Globus pallidus (tissue), 1 donor: ENCODE measurements around the gene COL16A1.
A peak's percentile ranks its signal among the peaks of the same experiment; 100 is the strongest.

Experiments used
- DNase-seq: peaks from one replicate; pipeline ENCODE4 v3.0.0-alpha.2; 2015; ENCODE audit warnings: low spot score

Gene COL16A1

DNA sequence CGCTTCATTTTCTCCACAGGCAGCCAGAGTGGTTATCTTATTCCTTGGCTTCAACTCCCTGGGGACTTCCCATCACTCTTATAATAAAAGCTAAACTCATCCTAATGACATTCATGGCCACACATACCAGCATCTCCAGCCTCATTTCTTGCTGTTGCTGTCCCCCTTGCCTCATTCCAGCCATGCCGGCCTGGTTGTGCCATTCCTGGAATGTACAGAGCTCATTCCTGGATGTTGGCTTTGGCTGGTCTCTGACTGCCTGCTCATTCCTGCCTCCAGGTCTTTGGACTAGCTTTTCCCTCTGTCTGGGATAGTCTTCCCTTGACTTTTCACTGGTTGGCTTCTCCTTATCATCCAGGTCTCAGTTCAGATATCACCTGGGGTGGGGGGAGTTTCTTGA is 56.7 kb downstream of the COL16A1 start:
- no peak for DNase-seq

GRCh38 chr1:31646259-31646960 is 57.4 kb downstream of the COL16A1 start:
- DNase-seq: no peak

- peak; percentile 29 for DNase-seq
Measured at GRCh38 chr1:31645274-31645568, 58.6 kb downstream of the COL16A1 start.

DNA sequence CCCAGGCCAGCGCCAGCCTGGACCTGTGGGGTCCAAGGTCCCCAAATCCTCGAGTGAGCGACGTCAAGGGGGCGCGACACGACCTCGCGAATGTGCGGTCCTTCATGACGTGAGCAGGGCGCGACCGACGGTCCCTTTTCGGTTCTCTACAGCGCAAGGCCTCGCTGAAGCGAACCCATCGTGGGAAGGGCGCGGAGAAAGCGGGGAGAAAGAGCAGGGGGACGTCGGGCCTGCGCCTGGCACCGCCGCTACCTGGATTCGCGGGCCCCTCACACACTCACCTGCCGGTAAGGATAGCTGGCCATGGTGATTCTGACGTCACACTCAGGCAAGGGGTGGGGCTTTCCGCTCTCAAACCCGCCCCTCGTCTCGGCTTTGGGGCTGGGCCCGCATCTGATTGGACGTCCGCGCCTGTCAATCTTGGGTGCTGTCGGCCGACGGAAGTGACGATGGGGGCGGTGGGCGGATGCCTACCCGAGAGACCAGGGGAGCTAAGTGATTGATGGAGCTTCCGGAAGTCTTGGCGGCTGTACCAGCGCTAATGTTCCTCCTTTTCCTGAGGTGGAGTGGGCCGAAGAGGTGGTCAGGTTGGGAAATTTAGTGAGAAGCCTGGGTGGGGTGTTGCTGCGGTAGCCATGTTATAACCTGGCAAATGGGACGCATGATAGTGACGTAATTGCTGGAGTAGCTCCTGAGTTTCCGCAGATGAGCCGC is 59.1 kb downstream of the COL16A1 start, which contains the start of gene PEF1:
Gene PEF1 (minus strand): TSS at position 317 of the 714 bp plus-strand sequence. CDS start 12 bp downstream, at position 305.
- DNase-seq: peak; percentile 99

GRCh38 chr1:31643976-31644559 is 59.7 kb downstream of the COL16A1 start:
- DNase-seq: no peak

GRCh38 chr1:31642897-31643296 is 60.9 kb downstream of the COL16A1 start:
- DNase-seq: no peak

DNA sequence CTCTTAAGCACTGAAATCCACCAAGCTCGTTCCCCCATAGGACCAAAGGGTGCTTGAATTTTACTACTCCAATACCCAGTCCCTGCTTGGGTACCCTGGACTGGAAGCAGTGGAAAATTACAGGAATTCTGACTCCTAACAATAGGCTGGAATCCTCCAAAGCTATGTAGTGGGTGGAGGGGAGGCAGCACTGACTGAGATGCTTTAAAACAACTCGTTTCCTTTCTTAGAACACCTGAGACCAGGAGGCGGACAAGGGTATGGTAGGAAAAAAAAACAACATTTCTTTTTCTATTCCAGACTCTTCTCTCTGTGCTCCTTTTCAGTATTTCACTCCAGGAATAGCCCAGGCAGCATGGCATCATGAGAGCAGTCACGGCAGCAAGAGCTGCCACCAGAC is 61.5 kb downstream of the COL16A1 start:
- DNase-seq: no peak

DNA sequence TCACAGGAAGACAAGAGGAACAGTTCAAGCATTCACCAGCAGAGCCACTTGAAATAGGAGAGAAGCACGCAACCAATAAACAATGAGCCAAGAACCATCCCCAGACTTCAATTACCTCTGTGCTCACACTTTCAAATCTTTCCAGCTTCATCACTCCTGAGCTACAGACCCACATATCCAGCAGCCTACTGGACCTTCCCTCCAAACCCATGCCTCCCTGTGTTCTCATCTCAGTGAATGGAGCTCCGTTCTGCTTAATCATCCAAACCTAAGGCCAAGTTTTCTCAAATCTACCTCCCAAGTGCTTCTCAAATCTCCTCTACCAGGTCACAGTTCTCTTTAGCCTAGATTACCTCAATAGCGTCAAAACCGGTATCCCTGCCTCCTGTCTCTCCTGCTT is 62.9 kb downstream of the COL16A1 start:
- DNase-seq: no peak

- DNase-seq: no peak
Measured at GRCh38 chr1:31640179-31640578, 63.6 kb downstream of the COL16A1 start.

DNA sequence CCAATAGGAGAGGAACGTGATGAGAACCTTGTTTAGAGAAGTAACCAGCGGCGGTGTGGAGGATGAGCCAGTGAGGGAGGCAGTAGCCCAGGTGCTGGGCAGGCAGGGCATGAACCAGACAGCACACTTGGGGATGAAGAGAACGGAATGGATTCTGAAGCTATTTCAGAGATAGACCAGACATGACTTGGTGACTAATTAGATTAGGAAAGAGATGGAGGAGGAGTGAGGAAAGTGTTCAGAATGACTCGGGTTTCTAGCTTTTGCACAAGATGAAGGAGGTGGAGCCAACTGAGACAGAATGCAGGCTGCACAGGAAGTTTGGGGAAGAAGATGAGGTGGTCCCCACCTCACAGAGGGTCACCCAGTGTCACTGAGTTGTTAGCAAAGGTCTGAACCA is 64.3 kb downstream of the COL16A1 start:
- DNase-seq: no peak

GRCh38 chr1:31637915-31638673 is 65.7 kb downstream of the COL16A1 start:
- no peak for DNase-seq

GRCh38 chr1:31633117-31633516 is 70.7 kb downstream of the COL16A1 start:
- DNase-seq: no peak

DNA sequence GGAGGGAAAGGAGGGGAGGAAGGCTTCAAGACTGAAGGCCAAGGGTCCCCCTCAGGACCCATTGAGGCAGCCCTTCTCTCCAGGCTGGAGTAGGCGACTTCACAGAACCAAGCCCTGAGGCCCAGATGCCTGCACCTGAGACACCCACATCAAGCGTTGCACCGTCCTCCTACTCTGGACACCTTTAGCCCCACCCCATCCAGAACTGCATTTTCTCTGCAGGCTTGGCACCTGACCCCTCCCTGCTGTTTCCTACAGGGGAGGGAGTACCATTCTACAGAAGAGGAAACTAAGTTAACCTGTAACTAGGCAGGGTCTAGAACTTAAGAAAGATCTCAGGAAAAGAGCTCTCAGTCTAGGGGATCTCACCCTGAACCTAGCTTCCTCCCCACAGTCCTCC is 71.2 kb downstream of the COL16A1 start:
- DNase-seq: no peak

- DNase-seq: no peak
Measured at GRCh38 chr1:31628931-31629556, 74.8 kb downstream of the COL16A1 start.

GRCh38 chr1:31627930-31628559 is 75.8 kb downstream of the COL16A1 start:
- DNase-seq: no peak

GRCh38 chr1:31627301-31627929 is 76.4 kb downstream of the COL16A1 start:
- peak; percentile 45 for DNase-seq

DNA sequence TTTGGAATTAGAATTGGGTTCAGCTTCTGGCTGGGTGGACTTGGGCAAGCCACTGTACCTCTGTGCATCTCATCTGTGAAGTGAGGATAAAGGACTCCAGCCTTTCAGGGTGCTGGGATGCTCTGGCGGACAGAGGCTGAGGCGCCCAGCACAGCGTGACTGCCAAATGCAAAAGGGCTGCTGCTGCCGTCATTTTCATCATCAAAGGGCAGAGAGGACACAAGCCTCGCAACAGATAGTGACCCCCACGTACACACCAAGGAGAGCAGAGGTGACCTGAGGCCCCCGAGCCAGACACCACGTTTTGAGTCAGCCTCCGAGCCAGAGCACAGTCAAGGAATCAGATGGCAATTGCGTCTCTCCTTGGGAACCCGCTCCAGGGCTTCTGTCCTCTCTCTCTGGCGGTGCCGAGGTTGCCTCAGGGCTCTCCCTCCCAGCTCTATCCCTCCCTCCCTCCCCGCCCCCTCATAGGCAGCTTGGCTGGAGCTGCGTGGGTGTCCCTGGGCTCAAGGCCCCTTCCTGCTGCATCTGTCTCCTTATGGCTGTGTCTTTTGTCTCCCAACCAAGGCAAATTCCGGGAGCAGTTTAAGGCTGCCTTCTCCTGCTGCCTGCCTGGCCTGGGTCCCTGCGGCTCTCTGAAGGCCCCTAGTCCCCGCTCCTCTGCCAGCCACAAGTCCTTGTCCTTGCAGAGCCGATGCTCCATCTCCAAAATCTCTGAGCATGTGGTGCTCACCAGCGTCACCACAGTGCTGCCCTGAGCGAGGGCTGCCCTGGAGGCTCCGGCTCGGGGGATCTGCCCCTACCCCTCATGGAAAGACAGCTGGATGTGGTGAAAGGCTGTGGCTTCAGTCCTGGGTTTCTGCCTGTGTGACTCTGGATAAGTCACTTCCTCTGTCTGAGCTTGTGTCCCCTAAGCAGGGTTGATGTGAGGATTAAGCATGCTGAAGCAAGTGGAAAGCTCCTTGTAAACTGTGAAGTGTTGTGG is 77.3 kb downstream of the COL16A1 start:
- no peak for DNase-seq

DNA sequence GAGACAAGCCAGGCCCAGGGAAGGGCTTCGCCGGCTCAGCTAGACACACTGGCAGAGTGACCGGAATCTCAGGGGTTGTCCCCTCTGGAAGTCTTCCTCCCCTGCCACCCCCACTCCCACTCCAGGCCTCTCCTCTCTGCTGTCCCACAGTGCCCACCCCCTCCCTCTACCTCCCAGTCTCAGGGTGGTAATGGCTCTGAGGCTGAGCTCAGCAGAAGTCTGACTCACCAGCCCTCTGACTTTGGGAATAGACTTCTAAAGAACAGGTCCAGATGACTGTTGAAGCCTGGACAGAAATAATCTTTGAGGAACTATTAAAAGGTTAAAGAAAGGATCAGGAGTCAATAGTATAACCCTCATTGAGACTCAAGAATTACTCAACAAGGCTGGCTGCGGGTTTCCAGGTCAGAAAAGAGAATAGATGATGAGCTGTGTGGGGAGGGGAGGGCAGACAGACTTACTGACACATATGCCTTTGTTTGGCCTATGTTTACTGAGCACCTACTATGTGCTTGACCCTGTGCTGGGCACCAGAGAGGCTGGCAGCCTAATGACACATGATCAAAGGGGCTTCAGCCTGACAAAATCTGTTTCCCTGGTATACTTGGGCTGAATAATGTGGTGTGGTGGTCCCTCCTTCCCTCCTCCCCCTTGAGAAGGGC is 78.1 kb downstream of the COL16A1 start:
- DNase-seq: no peak

DNA sequence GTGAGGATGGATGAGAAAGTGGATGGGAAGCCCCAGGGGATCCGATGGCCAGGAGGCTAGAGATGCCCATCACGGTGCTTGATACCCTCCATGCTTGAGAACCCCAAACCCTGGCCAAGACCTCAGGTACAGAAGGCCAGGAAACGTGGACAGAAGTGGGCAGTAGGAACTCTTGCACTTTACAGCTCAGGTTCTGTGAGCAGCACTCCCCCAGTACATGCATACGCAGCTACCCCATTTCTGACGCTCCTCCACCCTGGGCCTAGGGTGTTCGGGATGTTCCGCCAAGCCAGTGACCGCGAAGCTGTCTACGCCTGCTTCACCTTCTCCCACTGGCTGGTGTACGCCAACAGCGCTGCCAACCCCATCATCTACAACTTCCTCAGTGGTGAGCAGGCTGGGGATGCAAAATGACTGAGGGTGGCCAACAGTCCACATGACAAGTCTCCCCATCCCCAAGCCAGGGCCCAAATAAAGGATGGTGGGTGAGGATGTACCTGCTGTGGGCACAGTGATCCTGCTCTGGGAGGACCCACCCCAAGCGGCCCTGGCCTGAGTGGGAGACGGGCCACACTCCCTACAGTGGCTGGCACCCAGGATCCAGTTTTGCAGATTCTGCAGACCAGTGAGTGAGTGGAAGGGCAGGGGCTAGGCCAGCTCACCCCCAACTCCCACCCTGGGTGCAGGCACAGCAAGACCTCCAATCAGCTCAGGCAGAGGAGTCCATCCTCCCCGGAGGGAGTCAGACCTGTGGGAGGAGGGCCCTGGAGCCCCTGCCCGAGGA is 78.9 kb downstream of the COL16A1 start:
- DNase-seq: no peak
